ENCODE results near the gene PLTP. TPM values are rescaled to one million over a fixed set of nuclear protein-coding genes. Genes with fewer than 3 reads are reported as not detected.
"Not testable (repeated sequence)": the region's sequence is repeated elsewhere in the genome, so short reads cannot be mapped to it uniquely, and the experiment has no call there.

PLTP gene
- total RNA-seq, 1 donor from 2014 or later = 19.2 TPM

DNA sequence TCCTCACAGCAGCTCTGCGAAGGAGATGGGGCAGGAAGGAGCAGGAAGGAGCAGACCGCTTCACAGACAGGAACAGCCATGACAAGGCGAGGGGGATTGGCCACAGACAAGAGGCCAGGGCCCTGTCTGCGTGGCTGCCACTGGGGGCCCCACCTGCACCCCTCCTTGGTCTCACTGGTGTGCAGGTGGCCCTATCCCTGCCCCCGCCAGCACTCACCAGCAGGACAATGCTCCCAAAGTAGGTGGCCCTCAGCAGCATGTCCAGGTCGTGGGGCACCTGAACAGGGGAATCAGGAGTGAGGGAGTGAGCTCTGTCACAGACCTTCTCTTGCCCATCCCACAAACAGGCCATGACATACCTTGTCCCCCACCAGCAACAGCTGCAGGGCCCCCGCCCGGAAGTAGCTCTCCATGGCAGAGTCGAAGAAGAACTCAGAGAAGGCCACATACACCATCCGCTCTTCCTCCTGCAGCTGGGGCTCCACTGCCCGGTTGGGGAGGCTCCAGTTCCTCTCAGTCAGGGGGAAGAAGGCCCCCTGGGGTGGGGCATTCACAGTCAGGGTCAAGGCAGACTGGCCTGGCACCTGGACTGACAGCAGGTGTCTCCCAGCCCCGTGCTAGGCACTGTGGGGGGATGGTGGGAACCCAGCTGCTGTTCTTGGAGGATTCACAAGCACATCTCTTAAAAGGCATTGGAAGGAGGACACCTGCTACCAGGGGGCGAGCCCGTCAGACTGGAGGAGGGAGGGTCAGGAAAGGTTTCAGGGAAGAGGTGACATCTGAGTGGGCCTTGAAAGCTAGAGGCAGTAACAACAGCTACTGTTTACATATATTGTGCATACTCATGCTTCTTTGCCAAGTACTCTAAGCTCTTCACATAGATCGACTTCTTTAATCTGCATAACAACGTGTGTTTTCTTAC, 7.1 kb downstream of the PLTP start:
- DNase-seq (ENCODE audit: low spot score in 2 of 2) (no peak), FAIRE-seq (no peak)

DNA sequence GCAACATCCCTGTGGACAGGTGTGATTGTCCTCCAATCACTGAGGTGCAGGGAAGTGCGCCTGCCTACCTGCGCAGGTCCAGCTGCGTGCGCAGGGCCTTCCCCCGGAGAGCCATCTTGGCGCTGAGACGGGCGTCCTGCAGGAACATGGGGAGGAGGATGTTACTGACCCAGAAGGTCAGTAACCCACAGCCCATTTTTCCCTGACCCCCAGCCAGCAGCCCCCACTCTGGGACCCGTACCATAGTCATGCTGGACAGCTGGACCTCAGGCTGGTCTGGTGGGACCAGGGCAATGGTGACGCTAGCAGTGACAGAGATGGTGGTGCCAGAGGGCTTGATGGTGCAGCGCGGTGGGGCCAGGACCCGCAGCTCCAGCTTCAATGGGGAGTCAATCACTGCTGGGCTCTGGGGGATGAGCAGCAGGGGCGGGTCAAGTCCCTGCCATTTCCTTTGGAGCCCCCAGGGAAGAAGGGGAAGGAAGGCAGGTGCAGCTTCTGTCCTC, 9.7 kb downstream of the PLTP start:
- DNase-seq (ENCODE audit: low spot score in 2 of 2) (no peak), FAIRE-seq (no peak)

DNA sequence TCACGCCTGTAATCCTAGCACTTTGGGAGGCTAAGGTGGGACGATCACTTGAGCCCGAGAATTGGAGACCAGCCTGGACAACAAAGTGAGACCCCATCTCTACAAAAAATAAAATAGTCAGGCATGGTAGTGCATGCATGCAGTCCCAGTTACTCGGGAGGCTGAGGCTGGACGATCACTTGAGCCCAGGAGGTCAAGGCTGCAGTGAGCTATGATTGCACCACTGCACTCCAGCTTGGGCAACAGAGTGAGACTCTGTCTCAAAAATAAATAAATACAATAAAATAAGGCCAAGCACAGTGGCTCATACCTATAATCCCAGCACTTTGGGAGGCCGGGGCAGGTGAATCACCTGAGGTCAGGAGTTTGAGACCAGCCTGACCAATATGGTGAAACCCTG, 10.6 kb downstream of the PLTP start:
- not testable (repeated sequence) for FAIRE-seq; DNase-seq (ENCODE audit: low spot score in 2 of 2)

DNA sequence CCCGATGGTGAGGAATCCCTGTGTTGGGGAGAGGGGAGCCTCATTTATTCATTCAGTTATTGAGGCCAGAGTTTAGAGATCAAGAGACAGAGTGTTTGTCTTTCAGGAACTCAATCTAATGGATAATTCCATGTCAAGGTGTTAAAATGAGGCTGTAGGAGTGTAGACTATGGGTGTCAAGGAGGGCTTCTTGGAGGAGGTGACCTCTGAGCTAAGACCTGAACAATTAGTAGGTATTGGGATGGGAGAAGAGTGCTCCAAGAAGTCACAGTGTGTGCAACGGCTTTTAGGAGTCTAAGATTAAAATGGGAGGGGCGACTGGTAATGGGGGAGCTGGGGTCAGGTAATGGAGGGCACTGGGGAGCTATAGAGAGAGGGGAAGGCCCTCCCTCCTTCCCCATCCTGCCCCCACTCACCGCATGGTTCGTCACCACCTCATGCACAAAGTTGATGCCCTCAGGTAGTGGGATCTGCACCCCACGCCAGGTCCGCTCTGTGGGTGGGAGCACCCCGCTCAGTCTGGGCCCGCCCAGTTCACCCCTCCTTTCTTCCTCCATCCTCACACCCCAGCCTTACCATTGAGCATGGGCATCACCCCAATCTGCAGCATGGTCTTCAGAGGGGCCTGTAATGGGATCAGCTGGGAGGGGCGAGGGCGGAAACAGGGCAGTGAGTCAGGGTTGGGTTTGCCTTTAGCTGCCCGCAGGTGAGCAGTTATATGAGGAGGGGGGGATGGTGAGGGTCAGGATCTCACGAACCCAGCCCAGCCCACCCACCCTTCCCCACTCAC, 12.7 kb downstream of the PLTP start:
- DNase-seq (ENCODE audit: low spot score in 2 of 2) = no peak
- no peak for FAIRE-seq

DNA sequence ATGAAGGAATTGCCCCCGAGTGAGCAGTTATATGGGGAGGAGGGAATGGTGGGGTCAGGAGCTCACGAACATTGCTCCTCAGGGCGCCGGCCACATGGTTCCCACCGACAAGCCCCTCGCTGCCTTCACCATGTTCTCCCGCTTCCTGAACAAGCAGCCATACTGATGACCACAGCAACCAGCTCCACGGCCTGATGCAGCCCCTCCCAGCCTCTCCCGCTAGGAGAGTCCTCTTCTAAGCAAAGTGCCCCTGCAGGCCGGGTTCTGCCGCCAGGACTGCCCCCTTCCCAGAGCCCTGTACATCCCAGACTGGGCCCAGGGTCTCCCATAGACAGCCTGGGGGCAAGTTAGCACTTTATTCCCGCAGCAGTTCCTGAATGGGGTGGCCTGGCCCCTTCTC, 13.7 kb downstream of the PLTP start:
- FAIRE-seq = no peak

DNA sequence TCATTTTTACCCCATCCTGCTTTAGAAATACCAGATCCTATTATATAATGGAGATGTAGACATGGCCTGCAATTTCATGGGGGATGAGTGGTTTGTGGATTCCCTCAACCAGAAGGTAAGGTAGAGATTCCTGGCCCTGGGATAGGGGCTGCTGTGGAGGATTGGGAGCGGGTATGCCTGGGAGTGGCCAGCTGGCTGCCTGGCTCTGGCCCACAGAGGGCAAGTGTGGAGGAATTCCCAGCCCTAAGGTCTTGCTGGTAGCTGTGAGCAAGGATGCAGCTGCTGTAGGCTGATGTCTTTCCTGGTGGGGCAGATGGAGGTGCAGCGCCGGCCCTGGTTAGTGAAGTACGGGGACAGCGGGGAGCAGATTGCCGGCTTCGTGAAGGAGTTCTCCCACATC, 14.3 kb downstream of the PLTP start:
- DNase-seq (ENCODE audit: low spot score in 2 of 2) (no peak), FAIRE-seq (no peak)

More for the DNA sequence above, 13.7 kb downstream of the PLTP start:
- no peak for DNase-seq (ENCODE audit: low spot score in 2 of 2)

DNA sequence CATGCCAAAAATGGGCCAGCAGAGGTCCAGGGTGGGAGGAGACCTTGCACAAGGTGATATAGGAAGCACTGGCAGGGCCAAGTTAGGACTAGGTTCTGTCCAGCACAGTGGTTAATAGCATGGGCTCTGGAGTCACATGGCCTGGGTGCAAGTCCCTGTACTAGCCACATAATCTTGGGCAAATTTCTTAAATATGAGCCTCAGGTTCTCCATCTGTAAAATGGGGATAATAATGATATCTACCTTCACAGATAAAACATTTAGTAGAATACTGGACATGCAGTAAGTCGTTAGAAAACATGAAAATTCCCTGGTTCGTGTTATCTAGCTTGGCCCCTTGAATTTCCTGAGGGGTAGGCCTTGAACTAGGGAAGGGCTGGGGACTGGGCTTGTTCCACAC, 14.7 kb downstream of the PLTP start:
- FAIRE-seq = no peak

DNA sequence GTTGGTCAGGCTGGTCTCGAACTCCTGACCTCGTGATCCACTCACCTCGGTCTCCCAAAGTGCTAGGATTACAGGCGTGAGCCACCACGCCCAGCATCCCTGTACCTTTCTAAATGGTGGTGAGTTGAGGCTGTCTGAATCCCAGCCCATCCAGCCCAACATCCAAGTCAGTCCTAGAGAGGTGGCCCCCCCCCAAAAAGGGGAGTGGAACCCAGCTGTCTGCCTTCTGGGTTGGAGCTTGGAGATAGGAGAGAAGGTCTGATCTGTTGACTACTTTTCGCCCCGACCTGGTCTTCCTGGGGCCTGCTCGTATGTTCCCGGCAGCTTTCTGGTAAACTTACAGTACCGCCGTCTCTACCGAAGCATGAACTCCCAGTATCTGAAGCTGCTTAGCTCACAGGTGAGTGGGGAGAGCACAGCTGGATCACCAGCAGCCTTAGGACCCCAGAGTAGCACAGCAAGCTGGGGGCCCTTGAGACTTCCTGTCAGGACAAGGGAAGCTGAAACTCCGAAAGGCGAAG, 15.3 kb downstream of the PLTP start:
- DNase-seq (ENCODE audit: low spot score in 2 of 2) (no peak), FAIRE-seq (no peak)

More for the DNA sequence above, 14.7 kb downstream of the PLTP start:
- no peak for DNase-seq (ENCODE audit: low spot score in 2 of 2)

DNA sequence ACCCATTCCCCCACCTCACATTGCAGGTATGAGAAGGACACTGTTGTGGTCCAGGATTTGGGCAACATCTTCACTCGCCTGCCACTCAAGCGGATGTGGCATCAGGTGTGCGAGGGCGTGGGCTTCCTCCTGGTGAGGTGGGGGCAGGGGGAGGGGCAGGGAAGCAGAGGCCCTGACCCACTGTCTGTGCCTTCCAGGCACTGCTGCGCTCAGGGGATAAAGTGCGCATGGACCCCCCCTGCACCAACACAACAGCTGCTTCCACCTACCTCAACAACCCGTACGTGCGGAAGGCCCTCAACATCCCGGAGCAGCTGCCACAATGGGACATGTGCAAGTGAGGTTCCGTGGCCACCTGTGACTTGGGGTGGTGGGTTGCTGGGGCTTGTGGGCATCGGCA, 17.2 kb downstream of the PLTP start:
- FAIRE-seq (no peak), DNase-seq (ENCODE audit: low spot score in 2 of 2) (no peak)

DNA sequence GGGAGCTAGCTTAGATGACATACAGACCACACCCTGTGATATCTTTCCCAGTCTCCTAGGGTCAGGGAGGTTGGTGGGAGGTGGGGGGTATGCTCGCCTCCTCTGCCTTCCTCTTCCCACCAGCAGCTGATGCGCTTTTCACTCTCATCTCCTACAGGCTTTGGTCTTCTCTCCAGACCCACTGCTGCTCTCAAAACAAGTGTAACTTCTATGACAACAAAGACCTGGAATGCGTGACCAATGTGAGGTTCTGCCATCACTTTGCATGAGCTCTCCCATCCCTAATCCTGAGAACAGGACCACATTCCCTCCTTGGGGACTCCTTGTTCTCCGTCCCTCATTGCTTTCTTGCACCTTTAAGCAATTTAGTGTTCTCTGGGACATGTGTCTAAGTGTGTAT, 18.1 kb downstream of the PLTP start:
- FAIRE-seq (no peak), DNase-seq (ENCODE audit: low spot score in 2 of 2) (no peak)

DNA sequence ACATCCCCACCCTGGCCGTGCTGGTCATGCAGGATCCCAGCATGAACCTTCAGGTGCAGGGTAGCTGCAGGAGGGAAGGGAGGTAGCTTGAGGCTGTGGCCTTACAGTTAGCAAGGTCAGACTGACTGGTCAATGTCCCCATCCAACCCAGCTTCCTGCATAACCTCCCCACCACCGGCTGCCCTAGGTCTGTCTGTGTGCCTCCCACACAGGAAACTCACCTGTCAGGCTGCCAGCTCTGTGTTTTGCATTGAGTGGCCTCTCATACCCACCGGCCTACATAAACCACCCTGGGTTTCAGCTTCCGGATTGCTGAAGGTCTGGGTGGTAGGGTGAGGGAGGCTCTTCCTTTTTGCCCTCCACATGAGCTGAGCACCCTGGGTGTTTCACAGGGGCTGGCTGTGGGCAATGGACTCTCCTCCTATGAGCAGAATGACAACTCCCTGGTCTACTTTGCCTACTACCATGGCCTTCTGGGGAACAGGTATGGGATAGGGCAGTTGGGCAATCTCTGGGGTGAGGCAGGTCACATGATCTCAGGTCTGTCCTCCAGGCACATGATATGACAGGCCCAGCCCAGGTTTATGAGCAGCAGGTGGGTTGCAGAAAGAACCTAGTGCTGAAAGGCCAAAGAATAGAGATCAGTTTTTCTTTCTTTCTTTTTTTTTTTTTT, 19.0 kb downstream of the PLTP start:
- no peak for FAIRE-seq
- DNase-seq (ENCODE audit: low spot score in 2 of 2) = no peak

DNA sequence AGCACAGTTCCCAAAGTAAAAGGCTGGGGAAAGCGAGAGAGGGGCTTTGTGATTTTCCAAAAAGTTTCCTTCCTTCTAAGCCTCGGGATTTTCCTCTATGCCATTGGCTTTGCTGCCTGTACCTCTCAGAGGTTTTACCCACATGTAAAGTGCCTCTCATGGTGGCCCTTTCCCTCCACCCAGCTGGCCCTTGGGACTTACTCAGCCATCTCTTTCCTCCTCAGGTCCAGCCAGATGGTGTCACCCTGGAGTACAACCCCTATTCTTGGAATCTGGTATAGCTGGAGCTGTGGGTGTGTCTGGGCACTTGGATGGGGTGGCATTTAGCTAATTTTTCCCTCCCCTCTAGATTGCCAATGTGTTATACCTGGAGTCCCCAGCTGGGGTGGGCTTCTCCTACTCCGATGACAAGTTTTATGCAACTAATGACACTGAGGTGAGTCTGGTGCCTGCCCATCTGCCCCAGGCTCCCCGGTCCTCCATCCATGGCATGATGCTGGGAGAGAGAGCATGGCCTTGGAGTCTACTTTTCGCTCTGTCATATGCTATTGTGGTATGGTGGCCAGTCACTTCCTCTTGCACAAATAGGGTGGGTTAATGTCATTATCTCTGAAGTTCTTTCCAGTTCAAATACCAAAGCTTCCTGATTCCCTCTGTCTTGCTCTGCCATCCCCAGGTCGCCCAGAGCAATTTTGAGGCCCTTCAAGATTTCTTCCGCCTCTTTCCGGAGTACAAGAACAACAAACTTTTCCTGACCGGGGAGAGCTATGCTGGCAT, 19.7 kb downstream of the PLTP start:
- FAIRE-seq (no peak), DNase-seq (ENCODE audit: low spot score in 2 of 2) (peak; percentile 49 to 58)

DNA sequence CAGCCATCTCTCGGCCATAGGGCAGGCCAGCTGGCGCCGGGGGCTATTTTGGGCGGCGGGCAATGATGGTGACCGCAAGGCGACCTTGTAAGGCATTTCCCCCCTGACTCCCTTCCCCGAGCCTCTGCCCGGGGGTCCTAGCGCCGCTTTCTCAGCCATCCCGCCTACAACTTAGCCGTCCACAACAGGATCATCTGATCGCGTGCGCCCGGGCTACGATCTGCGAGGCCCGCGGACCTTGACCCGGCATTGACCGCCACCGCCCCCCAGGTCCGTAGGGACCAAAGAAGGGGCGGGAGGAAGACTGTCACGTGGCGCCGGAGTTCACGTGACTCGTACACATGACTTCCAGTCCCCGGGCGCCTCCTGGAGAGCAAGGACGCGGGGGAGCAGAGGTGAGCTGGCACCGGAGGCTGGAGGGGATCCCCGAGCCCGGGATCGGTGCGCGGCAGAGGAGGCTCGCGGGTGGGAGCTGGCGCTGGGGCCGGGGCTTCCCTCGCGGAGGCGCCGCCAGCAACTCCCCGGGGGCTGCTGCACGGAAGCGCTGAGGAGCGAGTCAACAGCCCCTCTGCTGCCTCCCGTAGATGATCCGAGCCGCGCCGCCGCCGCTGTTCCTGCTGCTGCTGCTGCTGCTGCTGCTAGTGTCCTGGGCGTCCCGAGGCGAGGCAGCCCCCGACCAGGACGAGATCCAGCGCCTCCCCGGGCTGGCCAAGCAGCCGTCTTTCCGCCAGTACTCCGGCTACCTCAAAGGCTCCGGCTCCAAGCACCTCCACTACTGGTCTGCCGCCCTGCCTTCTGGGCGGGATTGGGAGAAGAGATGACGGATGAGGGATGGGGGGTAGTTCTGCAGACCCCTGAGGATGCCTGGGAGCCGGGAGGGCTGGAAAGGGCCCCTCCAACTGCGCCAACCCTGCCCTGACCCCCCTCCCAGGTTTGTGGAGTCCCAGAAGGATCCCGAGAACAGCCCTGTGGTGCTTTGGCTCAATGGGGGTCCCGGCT, 20.7 kb downstream of the PLTP start, which contains the start of the genes CTSA and NEURL2:
Gene CTSA (plus strand): TSS at position 351 of the 999 bp plus-strand sequence. CDS start 234 bp downstream, at position 585.
Gene NEURL2 (minus strand): TSS at position 224 of the 999 bp plus-strand sequence. CDS start 217 bp downstream, at position 7.
- DNase-seq (ENCODE audit: low spot score in 2 of 2) = peak; percentile 99
- FAIRE-seq = no peak

DNA sequence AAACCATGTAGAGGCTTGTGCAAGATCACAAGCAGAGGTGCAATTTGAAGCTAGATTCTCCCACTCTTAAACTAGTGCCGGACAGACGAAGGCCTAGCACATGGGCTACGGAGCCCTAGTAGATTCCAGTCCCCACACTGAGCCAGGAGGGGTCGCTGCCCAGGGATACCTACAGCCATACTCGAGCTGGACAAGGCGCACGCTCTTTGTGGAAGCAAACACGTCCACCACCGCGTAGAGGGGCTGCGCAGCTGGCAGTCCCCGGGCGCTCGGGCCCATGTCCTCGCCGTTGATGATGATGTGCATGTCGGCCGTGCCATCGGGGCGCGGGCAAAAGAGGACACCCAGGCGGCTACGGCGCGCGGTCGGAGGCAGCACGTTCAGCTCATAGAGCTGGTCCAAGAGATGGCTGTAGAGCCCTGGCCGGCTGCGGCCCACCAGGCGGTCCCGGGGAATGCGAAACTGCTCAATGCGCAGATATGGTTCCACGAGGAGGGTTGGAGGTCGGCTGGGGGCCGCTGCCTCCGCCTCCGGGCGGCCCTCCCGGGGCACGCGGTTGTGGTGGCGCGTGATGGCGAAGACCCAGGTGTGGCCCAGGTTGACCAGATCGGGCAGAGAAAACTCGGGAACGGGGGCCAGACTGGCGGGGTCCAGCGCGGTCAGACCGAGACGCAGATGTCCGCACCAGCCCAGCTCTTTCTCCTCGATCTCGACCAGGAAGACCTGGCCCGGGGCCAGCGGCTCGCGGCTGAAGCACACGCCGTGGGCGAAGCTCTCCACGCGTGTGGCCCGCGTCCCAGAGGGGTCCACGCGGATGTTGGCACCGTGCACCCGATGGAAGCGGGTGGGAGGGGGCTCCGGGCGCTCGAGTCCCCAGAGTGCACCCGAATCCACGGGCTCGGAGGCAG, 21.6 kb downstream of the PLTP start:
- DNase-seq (ENCODE audit: low spot score in 2 of 2) (peak; percentile 66 to 69), FAIRE-seq (no peak)

DNA sequence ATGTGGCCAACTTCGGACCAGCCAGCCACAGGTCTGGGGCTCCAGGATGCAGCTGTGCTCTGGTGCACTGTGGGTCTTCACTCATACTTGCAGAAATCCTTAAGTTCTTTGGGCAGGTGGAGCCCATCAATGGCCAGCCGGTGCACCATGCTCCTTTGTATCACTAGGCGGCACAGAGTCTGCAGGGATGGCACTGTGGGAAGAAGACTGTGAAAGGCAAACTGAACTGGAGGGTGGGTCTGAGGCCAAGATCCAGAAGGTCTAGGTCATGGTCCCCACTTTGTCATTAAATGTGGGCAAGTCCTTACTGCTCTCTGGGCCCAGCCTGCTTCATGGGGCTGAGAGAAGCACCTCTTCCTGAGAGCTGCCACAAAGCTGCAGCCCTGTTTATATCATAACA, 23.3 kb downstream of the PLTP start:
- DNase-seq (ENCODE audit: low spot score in 2 of 2) (no peak), FAIRE-seq (no peak)

DNA sequence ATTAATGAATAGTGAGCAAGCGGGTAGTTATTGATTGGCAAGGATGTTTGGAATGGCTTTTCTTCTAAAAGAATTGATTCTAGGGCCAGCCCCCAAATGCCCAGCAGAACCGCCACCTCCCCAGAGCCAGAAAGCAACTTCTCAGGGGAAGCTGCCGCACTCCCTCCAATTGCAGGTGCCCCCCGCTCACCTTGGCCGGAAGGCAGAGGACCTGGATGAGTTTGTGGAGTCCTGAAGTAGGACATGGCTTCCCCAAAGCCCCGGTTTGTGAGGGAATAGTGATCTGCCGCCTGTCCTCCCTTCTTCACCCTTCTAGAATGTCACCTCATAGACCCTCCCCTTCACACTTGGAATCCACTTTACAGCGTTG, 24.6 kb downstream of the PLTP start, which contains the start of gene SPATA25:
Gene SPATA25 (minus strand): TSS at position 277 of the 370 bp plus-strand sequence. CDS start 32 bp downstream, at position 245.
- FAIRE-seq = no peak

More for the DNA sequence above, 24.6 kb downstream of the PLTP start, which contains the start of gene SPATA25:
- no peak for DNase-seq (ENCODE audit: low spot score in 2 of 2)
